HepG2 (cell line): ENCODE measurements around the gene HSDL1. TPM values are rescaled to one million over a fixed set of nuclear protein-coding genes. Genes with fewer than 3 reads are reported as not detected.
A peak's percentile ranks its signal among the peaks of the same experiment; 100 is the strongest.

Source experiments
- ATAC-seq: fragments of 200-7000 bp; cut with Tn5 transposase; 3 replicates; pipeline ENCODE4 v1.9.1; 2020; ENCODE audit warnings: mild to moderate bottlenecking, moderate library complexity
- BruUV-seq: library from RNA; stranded (reverse); fragments of 400-500 nt; replicated peaks from 2 replicates; lab custom pipeline; 2021; lab: Mats Ljungman, UMichigan
- CTCF ChIA-PET: fragments of 300-600 bp; formaldehyde crosslinking; extraction: SDS; loops from one replicate; lab custom pipeline; 2021; ENCODE audit warnings: low total read pairs, inconsistent platforms, low intra/inter-chr PET ratio; lab: Yijun Ruan, JAX
- POLR2A ChIA-PET: fragments of 350-600 bp; sonication (Branson Sonifier 250); formaldehyde crosslinking; loops from one replicate; lab custom pipeline; 2020; ENCODE audit warnings: antibody characterized with exemption, inconsistent platforms; lab: Yijun Ruan, JAX
- DNase-seq: peaks from one replicate; pipeline ENCODE4 v3.0.0-alpha.2; 2015; ENCODE audit warnings: low spot score
- FAIRE-seq: peaks from 3 replicates; lab custom pipeline; 2011; peaks lifted over from hg19 to GRCh38; lab: Jason Lieb, UNC
- H2AFZ ChIP-seq: one replicate; pipeline ENCODE4 v1.6.1; 2011; ENCODE audit warnings: low read length, inconsistent platforms
- H3K27ac ChIP-seq: fragments of 300-600 bp; 3 replicates; pipeline ENCODE4 v1.8.0; 2011; ENCODE audit warnings: mixed run types, mild to moderate bottlenecking, mixed read lengths, low read length, inconsistent platforms; ENCODE audit not compliant: insufficient read depth; ENCODE audit errors: extremely low read length
- H3K27me3 ChIP-seq, 2 experiments: fragments of 200-600 bp in 1 of 2; 2 replicates in 1 of 2; 3 replicates in 1 of 2; pipeline versions ENCODE4 v1.6.0 to v1.8.0; 2011; ENCODE audit warnings: low read length in 2 of 2, mild to moderate bottlenecking in 2 of 2, moderate library complexity in 2 of 2, inconsistent platforms in 1 of 2; ENCODE audit not compliant: insufficient read depth in 2 of 2, control insufficient read depth in 1 of 2
- H3K36me3 ChIP-seq, 2 experiments: fragments of 200-600 bp in 1 of 2; replicated peaks in 1 of 2; 2 replicates in 1 of 2; 3 replicates in 1 of 2; pipeline versions ENCODE4 v1.5.1 to v1.8.0; 2011; ENCODE audit warnings: low read length in 2 of 2, inconsistent platforms in 1 of 2; ENCODE audit not compliant: insufficient read depth in 2 of 2, control insufficient read depth in 1 of 2
- H3K4me1 ChIP-seq: 2 replicates; pipeline ENCODE4 v1.5.1; 2012; ENCODE audit warnings: low read length, inconsistent platforms; ENCODE audit not compliant: insufficient read depth
- H3K4me2 ChIP-seq: 2 replicates; pipeline ENCODE4 v1.6.0; 2011; ENCODE audit warnings: low read depth, low read length, inconsistent platforms
- H3K4me3 ChIP-seq, 3 experiments: fragments of 200-600 bp in 1 of 3; sonication (generic), shearing (Covaris generic) in 1 of 3; replicated peaks in 1 of 3; 2 replicates each; pipeline ENCODE4 v1.5.1; 2011 to 2016; ENCODE audit warnings: low read length in 3 of 3, inconsistent platforms in 2 of 3, low read depth in 2 of 3, mild to moderate bottlenecking in 2 of 3, control low read depth in 1 of 3, mixed read lengths in 1 of 3; ENCODE audit not compliant: insufficient read depth in 1 of 3
- H3K79me2 ChIP-seq: one replicate; pipeline ENCODE4 v1.6.1; 2011; ENCODE audit warnings: low read length, inconsistent platforms; ENCODE audit not compliant: insufficient read depth
- H3K9ac ChIP-seq: 2 replicates; pipeline ENCODE4 v1.6.0; 2011; ENCODE audit warnings: mild to moderate bottlenecking, low read depth, low read length, inconsistent platforms; ENCODE audit not compliant: insufficient read depth
- H3K9me3 ChIP-seq: 2 replicates; pipeline ENCODE4 v1.5.1; 2012; ENCODE audit warnings: mild to moderate bottlenecking, low read length
- H4K20me1 ChIP-seq: 2 replicates; pipeline ENCODE4 v1.6.0; 2011; ENCODE audit warnings: inconsistent platforms, mild to moderate bottlenecking, low read length, moderate library complexity; ENCODE audit not compliant: insufficient read depth
- CTCF ChIP-seq: sonication (generic); formaldehyde crosslinking; IDR thresholded peaks from 2 replicates; pipeline ENCODE4 v1.5.0; 2020; ENCODE audit warnings: mild to moderate bottlenecking, missing genetic modification reagents, moderate library complexity
- ERF ChIP-seq: IDR thresholded peaks from 2 replicates; pipeline ENCODE4 v1.6.1; 2018; ENCODE audit warnings: missing biosample characterization, missing genetic modification reagents
- ETV6 ChIP-seq: sonication (generic); formaldehyde crosslinking; conservative IDR thresholded peaks from 2 replicates; pipeline ENCODE4 v1.4.0; 2020; ENCODE audit warnings: missing genetic modification reagents
- FOXO4 ChIP-seq: sonication (generic); formaldehyde crosslinking; conservative IDR thresholded peaks from 2 replicates; pipeline ENCODE4 v1.8.1; 2023; ENCODE audit warnings: missing genetic modification reagents
- GFI1 ChIP-seq: sonication (generic); formaldehyde crosslinking; IDR thresholded peaks from 2 replicates; pipeline ENCODE4 v1.5.0; 2020; ENCODE audit warnings: missing genetic modification reagents, mild to moderate bottlenecking, borderline replicate concordance
- MED13 ChIP-seq: sonication (generic); formaldehyde crosslinking; IDR thresholded peaks from 2 replicates; pipeline ENCODE4 v1.5.0; 2020; ENCODE audit warnings: missing genetic modification reagents
- MEIS1 ChIP-seq: sonication (generic); formaldehyde crosslinking; IDR thresholded peaks from 2 replicates; pipeline ENCODE4 v1.9.0; 2021; ENCODE audit warnings: mild to moderate bottlenecking, missing genetic modification reagents, moderate library complexity, borderline replicate concordance
- NAIF1 ChIP-seq: sonication (generic); formaldehyde crosslinking; IDR thresholded peaks from 2 replicates; pipeline ENCODE4 v1.5.0; 2020; ENCODE audit warnings: mild to moderate bottlenecking, missing genetic modification reagents, borderline replicate concordance
- NRL ChIP-seq: sonication (generic); formaldehyde crosslinking; IDR thresholded peaks from 2 replicates; pipeline ENCODE4 v1.5.0; 2020; ENCODE audit warnings: missing genetic modification reagents, mild to moderate bottlenecking, moderate library complexity, borderline replicate concordance
- SNAPC5 ChIP-seq: sonication (generic); formaldehyde crosslinking; IDR thresholded peaks from 2 replicates; pipeline ENCODE4 v1.8.1; 2023; ENCODE audit warnings: mild to moderate bottlenecking, missing genetic modification reagents, borderline replicate concordance
- SSRP1 ChIP-seq: IDR thresholded peaks from 2 replicates; pipeline ENCODE4 v1.6.1; 2016; ENCODE audit warnings: control low read depth
- ZBTB7A ChIP-seq: sonication (generic); formaldehyde crosslinking; IDR thresholded peaks from 2 replicates; pipeline ENCODE4 v1.8.0; 2022; ENCODE audit warnings: mild to moderate bottlenecking, missing genetic modification reagents
- ZBTB7B ChIP-seq: sonication (generic); formaldehyde crosslinking; IDR thresholded peaks from 2 replicates; pipeline ENCODE4 v1.4.0; 2020; ENCODE audit warnings: missing genetic modification reagents
- ZEB1 ChIP-seq: IDR thresholded peaks from 2 replicates; pipeline ENCODE4 v1.6.1; 2012; ENCODE audit warnings: mild to moderate bottlenecking, low read depth, inconsistent platforms; ENCODE audit not compliant: insufficient replicate concordance
- ZNF501 ChIP-seq: sonication (generic); formaldehyde crosslinking; IDR thresholded peaks from 2 replicates; pipeline ENCODE4 v1.5.1; 2020; ENCODE audit warnings: mild to moderate bottlenecking, moderate library complexity, missing genetic modification reagents
- ZNF572 ChIP-seq: sonication (generic); formaldehyde crosslinking; IDR thresholded peaks from 2 replicates; pipeline ENCODE4 v1.5.1; 2020; ENCODE audit warnings: mild to moderate bottlenecking, missing genetic modification reagents
- ZNF598 ChIP-seq: sonication (generic); formaldehyde crosslinking; IDR thresholded peaks from 2 replicates; pipeline ENCODE4 v1.5.1; 2020; ENCODE audit warnings: mild to moderate bottlenecking, missing genetic modification reagents, borderline replicate concordance
- WGBS: methylation state at CpG from one replicate; pipeline ENCODE4 v1.1.6; 2017; ENCODE audit warnings: low lambda C conversion rate; 5-methylcytosine and 5-hydroxymethylcytosine counted together
- in situ Hi-C: cut with HindIII; loops from 2 replicates; pipeline ENCODE4 v1.10.0; 2017; ENCODE audit warnings: low pct_unique_long_range_greater_than_20kb; ENCODE audit not compliant: extremely low pct_ligation_motif_present
- intact Hi-C: fragments of 100-400 bp; cut with micrococcal nuclease; formaldehyde crosslinking; loops from one replicate; pipeline ENCODE4 v1.10.0; 2022; ENCODE audit not compliant: unreplicated experiment
- polyA plus RNA-seq, 8 experiments: library from polyadenylated mRNA; depleted of rRNA in 3 of 8; stranded (reverse) in 7 of 8; unstranded in 1 of 8; fragments of >200 nt; fragmentation: Illumina TruSeq in 4 of 8; extraction: Trizol in 4 of 8; gene quantifications; 2 replicates each; pipeline versions ENCODE4 v1.2.1 to v1.2.3, GENCODE V29; 2011 to 2016; ENCODE audit warnings: low read depth in 4 of 8, missing spikeins in 1 of 8, mixed read lengths in 1 of 8; ENCODE audit not compliant: insufficient read depth in 1 of 8
- total RNA-seq, 5 experiments: library from RNA; depleted of rRNA; stranded (reverse); fragments of >200 nt; fragmentation: Illumina TruSeq; extraction: Trizol; gene quantifications; 2 replicates each; pipeline ENCODE4 v1.2.3, GENCODE V29; 2016; ENCODE audit warnings: low read depth in 1 of 5
- TF ChIP-seq, protein P1 (sequence below): sonication (generic); formaldehyde crosslinking; IDR thresholded peaks from 2 replicates; pipeline ENCODE4 v1.5.1; 2020; ENCODE audit warnings: mild to moderate bottlenecking, moderate library complexity, missing genetic modification reagents

The HSDL1 gene
- total and polyA plus RNA-seq, 2 of the 13 experiments (the other 11 are each of a cell fraction or from before 2014, with no cell fraction given), result 49.2 to 49.7 TPM

GRCh38 chr16:84144209-84144858 is 643 bp downstream of the HSDL1 start:
- Histone ChIP-seq H3K9me3 (no peaks in the 10 kb centered on the region), H3K79me2 (peaks cover 40% of the 10 kb centered on the region), H3K4me3 (peak overlapping the region; percentile 90 to 100 (median 92)), H4K20me1 (peaks cover 3% of the 10 kb centered on the region; the same call in 1 of the 2 replicates), H3K27me3 (peaks cover 2 to 10% of the 10 kb centered on the region in 2 experiments), H3K4me1 (peaks cover 46% of the 10 kb centered on the region), H3K4me2 (peak overlapping the region; percentile 97), H3K27ac (peak overlapping the region; percentile 55), H3K9ac (peak overlapping the region; percentile 77), H2AFZ (no peak overlapping the region), H3K36me3 (no peaks in the 10 kb centered on the region)
- 2% methylated on average over 34 of the region's 39 CpGs for WGBS
- DNase-seq (no peak), ATAC-seq (peak; percentile 33), FAIRE-seq (no peak)
- no TSS peak for BruUV-seq
- ChIA-PET POLR2A (interaction anchor here (1.0 to 1.4 kb wide), 3 partner anchors 27 to 32 kb away, joined by 3 to 24 read pairs (median 7); partner anchors contain the start of gene MBTPS1), CTCF (interaction anchor here (1.8 kb wide), 1 partner anchor 31 kb away, joined by 6 read pairs; no protein-coding TSS in a partner anchor)
- intact Hi-C loops (loop anchor here (2.0 kb wide), 1 partner anchor 30 kb away; no protein-coding TSS in a partner anchor), in situ Hi-C loops (no loop called here)
- TF ChIP-seq ZNF501 (CRISPR knock-in tag) (peak; percentile 64), ERF (CRISPR knock-in tag) (peak; percentile 9; the same call in 1 of the 2 replicates), SSRP1 (CRISPR knock-in tag) (0 out of 2 replicates have a peak, but pooled peaks have one; percentile 17), MEIS1 (CRISPR knock-in tag) (no peak), NAIF1 (peak; percentile 70; the same call in 1 of the 2 replicates), ZBTB7B (CRISPR knock-in tag) (peak; percentile 68; the same call in 1 of the 2 replicates), ZNF598 (CRISPR knock-in tag) (no peak), NRL (CRISPR knock-in tag) (0 out of 2 replicates have a peak, but pooled peaks have one; percentile 17), ZNF572 (CRISPR knock-in tag) (0 out of 2 replicates have a peak, but pooled peaks have one; percentile 52), SNAPC5 (CRISPR knock-in tag) (no peak), FOXO4 (CRISPR knock-in tag) (0 out of 2 replicates have a peak, but pooled peaks have one; percentile 93), ETV6 (CRISPR knock-in tag) (no peak), CTCF (CRISPR knock-in tag) (peak; percentile 54), MED13 (CRISPR knock-in tag) (0 out of 2 replicates have a peak, but pooled peaks have one; percentile 6), ZBTB7A (CRISPR knock-in tag) (0 out of 2 replicates have a peak, but pooled peaks have one; percentile 53), GFI1 (no peak), ZEB1 (no peak)
- TF ChIP-seq, protein P1, sequence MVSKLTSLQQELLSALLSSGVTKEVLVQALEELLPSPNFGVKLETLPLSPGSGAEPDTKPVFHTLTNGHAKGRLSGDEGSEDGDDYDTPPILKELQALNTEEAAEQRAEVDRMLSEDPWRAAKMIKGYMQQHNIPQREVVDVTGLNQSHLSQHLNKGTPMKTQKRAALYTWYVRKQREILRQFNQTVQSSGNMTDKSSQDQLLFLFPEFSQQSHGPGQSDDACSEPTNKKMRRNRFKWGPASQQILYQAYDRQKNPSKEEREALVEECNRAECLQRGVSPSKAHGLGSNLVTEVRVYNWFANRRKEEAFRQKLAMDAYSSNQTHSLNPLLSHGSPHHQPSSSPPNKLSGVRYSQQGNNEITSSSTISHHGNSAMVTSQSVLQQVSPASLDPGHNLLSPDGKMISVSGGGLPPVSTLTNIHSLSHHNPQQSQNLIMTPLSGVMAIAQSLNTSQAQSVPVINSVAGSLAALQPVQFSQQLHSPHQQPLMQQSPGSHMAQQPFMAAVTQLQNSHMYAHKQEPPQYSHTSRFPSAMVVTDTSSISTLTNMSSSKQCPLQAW (CRISPR knock-in tag), result peak; percentile 15; the same call in 1 of the 2 replicates
